ENCODE data around the gene FOLR1.

Gene FOLR1

DNA sequence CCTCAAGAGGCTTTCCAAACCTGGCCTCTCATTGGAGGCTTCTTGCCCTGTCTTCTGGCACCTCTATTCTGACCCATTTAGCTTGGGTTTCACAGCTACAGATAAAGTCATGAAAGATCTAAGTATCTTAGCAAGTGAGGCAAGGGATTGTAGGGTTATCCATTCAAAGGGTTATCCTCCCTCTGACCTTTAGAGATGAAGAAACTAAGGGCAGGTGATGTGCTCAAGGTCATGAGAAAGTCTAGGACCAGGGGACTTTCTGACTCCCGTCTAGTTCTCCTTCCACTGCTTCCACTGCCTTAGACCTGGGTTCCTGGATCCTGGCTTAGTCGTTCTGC lies 44.8 kb downstream of the FOLR1 start:
- DNase-seq, result no peak

- no peak for DNase-seq
These were observed 45.4 kb downstream of the FOLR1 start for GRCh38 chr11:72237112-72237931.

- peak; percentile 75 for DNase-seq
These were observed 46.1 kb downstream of the FOLR1 start for GRCh38 chr11:72238040-72238450.

GRCh38 chr11:72238492-72239312 lies 46.8 kb downstream of the FOLR1 start:
- DNase-seq, result no peak

DNA sequence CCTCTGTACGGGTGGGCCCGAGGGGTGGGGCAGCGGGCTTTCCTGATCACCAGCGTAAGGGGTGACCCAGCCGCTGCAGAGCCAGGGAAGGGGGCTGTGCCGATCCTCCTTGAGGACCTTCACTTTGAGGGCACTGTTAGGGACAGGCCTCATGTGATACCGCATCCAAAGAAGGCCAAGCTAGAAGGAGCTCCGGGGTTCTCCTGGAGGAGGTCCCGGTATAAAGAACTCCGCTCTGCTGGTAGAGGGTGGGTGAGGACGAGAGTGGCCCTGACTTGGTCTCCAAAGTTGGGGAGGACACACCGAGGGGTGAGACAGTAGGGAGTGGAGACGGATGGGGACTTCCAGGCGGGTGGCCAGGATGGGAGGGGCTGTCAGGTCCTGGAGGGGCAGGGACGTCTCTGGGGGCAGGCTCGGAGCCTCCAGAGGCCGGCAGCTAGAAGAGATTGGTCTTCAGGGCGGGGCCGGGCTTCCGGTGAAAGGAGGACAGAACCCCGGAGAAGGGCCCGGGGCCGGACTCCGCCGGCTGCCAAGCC lies 47.4 kb downstream of the FOLR1 start:
- no peak for DNase-seq

DNA sequence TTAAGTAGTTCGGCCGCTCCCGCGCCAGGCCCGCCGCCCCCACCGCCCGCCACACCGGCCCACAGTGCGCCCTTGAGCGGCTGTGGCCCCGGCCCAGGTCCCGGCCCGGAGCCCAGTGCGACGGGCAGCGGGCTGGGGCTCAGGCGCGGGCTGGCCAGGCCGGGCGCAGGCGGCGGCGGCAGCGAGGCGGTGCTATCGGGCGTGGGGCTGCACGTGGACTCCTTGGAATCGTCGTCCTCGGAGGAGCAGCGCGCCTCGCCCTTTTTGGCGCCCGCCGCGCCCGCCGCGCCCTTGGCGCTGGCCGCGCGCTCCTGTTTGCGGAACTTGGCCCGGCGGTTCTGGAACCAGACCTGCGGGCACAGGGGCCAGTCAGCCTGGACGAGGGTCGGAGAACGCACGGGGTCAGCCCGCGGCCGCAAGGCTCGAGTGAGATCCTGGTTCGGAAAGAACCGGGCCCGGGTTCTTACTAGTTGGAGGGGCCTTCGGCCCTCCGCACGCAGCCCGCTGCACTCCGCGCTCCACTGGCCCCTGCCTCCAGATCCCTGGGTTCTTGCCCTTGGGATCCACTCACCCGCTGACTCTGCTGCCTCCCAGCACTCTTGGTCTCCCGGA lies 48.0 kb downstream of the FOLR1 start:
- no peak for DNase-seq

GRCh38 chr11:72240461-72241290 lies 48.7 kb downstream of the FOLR1 start:
- DNase-seq, result no peak

- DNase-seq, result no peak
These were observed 49.4 kb downstream of the FOLR1 start for GRCh38 chr11:72241291-72241781.

DNA sequence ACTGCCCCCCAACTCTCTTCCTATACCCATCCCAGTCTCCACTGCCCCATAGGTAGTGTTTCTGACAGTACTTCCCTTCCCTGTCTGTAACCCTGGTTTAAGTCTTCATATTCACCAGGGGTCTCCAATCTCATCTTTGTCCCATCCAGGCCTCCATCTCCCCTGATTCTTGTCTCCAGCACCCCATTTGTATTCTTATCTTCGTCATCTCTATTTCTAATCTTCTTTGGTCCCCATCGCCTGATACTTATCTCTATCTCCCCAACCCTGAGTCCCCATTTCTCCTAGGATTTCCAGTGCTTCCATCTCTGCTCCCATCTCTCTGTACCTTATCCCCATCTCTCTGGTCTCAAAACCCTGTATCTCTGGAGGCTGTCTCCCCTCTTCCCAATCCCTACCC lies 50.2 kb downstream of the FOLR1 start:
- no peak for DNase-seq

DNA sequence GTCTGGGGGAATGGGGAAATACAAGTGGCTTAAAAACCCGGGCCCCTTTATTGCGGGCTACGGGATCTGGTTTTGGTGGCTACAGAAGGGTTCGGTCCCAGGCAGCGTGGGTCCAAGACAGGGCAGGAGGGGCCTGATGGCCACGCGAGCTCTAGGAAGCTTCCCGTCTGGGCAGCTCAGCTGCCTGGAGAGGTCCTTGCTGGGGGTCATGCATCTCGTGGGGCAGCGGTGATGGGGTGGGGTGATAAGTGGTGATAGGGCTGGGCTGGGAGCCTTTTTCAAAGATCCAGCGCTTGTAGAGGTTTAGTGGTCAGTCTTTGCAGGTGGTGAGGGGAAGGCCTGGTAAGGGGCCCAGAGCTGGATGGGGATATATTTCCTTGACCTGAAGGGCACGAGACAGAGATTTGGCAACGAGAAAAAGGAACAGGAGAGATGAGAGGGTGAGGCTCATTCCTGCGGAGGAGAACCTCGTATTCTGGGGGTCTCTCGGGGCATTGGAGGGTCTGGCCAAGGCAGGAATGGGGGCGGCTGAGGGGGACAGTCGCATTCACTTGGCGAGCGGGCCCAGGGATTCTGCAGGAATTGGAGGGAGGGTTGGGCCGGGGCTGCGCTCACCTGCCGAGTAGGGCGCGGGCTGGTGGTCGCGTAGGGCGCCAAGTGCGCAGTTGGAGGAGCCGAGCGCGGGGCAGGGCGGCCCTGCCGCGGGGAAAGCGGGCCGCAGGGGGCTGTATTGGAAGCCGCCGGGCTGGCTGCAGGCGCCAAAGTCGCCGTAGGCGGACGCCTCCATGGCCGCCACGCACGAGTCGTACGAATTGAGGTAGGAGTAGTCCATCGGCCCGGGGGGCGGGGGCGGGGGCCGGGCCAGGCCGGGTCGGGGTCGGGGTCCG lies 51.5 kb downstream of the FOLR1 start:
- DNase-seq, result no peak

DNA sequence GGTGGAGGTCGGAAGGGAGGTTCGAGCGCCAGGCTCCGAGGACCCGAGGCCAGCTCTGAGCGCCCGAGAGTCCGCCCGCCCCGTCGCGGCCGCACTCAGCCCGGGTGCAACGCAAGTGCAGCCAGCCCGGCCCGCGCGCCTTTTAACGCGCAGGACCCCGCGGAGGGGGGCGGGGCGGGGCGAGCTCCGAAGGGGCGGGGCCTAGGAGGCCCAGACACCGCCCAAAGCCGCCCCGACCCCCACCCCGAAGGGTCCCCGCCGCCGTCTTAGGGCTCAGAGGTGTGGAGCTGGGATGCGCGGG lies 52.1 kb downstream of the FOLR1 start, which contains the start of gene PHOX2A:
TSS of gene PHOX2A (minus strand) at position 117 of the 301 bp plus-strand sequence. CDS start 172 bp downstream, outside the sequence.
- no peak for DNase-seq

- DNase-seq, result no peak
These were observed 52.7 kb downstream of the FOLR1 start for GRCh38 chr11:72244361-72245262.

- DNase-seq, result no peak
These were observed 53.4 kb downstream of the FOLR1 start for GRCh38 chr11:72245263-72245816.
